HG03135 (cell line): ENCODE measurements around the gene F7.

ENCODE experiments used
- ATAC-seq: cut with Tn5 transposase; IDR thresholded peaks from one replicate; pipeline ENCODE4 v1.9.1; 2021; ENCODE audit warnings: mild to moderate bottlenecking, moderate library complexity; ENCODE audit not compliant: unreplicated experiment

F7 gene

DNA sequence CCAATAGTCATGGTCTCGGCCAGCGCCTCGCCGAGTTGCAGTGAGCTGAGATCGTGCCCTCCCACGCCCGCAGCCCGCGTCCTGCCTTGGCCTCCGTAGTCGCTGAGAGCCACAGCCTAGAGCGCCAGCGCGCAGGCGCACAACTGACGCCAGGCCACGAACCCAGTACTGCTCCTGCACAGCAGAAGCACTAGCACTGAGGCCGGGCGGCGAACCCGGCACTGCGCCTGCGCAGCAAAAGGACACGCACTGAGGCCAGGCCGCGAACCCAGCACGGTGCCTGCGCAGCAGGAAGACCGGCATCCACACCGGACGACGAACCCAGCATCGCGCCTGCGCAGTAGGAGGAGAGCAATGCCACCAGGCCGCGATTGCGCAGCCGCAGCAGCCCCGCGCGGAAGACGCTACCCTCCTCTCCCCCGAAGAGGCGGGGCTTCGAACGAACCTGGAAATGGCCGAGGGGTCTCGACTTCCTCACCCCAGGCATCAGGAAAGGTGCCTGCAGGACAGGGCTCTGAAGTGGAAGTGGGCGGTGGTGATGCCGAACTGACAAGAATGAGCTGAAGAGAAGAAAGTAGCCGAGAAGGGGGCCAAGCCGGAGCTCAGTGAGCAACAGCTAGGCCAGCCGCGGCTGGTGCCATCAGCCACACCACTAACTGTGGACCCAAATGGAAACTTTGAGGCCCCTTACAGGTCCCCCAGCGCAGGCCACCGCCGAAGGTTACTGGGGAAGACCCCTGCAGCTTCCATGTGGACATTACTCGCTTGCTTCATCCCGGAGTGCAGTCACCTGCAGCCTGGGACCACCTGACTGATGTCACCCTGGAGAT lies 24.5 kb downstream of the F7 start:
- ATAC-seq = no peak

DNA sequence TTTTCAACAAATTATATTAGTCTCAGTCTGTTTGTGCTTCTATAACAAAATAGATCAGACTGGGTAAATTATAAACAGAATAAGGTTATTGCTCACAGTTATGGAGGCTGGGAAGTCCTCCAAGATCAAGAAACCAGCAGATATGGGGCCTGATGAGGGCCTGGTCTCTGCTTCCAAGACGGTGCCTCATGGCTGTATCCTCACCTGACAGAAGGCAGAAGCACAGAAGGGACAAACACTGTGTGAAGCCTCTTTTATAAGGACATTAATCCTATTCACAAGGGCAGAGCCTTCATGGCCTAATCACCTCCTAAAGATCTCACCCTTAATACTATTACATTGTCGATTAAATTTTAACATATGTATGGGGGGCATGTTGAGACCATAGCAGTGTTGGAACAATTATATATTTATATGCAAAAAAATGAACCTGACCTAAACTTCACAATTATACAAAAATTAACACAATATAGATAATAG lies 29.7 kb downstream of the F7 start:
- ATAC-seq = no peak

DNA sequence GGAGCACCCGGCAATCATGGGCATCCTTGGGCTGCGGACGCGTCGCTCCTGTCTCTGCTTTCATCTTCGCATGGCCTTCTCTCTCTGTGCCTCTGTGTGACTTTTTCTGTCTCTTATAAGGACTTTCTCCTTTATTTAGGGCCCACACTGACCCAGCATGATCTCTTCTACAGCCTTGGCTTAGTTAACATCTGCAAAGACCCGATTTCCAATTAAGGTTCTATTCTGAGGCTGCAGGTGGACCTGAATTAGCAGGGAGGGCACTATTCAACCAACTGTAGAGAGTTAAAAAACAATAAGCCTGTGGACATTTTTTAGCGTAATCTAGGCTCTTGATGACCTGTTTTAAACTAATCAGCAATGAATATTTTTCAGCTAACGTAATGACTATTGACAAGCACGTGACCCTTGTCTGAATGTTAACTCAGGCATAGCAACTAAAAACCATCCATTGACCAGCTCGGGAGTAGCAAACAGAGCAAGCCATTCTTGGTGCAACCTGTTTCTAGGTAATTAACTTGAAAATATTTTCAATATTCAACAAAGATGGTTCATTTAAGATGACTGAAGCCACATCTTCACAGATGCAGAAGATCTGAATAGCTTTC lies 32.2 kb downstream of the F7 start:
- no peak for ATAC-seq

DNA sequence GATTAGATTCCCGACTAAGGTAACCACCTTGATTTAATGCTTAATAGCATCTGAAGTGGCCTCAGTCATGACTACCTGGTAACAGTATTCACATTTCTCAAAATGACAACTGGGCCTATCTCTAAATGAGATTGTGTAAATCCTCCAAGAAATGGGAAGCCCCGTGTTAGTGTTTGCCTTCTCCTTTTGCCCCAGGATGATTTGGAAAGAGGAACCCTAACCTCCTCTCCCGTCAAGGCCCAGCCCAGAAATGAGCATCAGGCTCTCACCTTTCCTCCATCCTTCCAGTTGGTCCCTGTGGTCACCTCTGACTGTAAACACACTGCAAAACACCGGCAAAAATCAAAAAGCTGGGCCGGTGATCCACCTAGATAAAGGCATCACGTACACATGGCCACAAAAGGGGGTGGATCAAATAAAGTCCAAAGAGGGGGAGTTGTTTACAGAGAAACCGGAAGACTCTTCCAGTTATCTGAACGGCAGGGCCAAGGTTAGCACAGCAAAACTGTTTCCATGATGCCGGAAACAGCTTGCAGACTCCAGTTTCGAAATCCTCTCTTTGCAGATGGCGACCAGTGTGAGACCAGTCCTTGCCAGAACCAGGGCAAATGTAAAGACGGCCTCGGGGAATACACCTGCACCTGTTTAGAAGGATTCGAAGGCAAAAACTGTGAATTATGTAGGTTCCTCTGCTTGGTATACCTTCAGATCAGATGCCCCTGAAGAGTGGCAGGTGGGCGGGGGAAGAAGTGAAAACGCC lies 33.4 kb downstream of the F7 start:
- no peak for ATAC-seq

DNA sequence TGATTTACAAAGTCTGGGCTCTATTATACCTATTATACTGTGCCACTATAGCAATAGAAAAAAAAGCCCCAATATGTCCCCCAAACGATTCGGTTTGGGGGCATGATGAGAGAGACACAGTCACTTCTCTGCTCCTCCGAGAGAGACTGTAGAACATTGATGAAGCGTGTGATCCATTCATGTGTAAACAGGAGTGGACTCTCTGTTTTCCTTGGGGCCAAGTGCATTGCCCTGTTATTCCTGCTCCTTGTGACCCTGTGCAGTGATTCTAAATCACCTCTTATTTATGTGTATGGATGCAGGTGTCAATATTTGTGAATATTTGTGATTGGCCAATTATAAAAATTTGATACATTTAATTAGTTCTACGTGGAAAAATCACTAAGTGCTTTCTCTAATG lies 34.0 kb downstream of the F7 start:
- ATAC-seq = no peak

DNA sequence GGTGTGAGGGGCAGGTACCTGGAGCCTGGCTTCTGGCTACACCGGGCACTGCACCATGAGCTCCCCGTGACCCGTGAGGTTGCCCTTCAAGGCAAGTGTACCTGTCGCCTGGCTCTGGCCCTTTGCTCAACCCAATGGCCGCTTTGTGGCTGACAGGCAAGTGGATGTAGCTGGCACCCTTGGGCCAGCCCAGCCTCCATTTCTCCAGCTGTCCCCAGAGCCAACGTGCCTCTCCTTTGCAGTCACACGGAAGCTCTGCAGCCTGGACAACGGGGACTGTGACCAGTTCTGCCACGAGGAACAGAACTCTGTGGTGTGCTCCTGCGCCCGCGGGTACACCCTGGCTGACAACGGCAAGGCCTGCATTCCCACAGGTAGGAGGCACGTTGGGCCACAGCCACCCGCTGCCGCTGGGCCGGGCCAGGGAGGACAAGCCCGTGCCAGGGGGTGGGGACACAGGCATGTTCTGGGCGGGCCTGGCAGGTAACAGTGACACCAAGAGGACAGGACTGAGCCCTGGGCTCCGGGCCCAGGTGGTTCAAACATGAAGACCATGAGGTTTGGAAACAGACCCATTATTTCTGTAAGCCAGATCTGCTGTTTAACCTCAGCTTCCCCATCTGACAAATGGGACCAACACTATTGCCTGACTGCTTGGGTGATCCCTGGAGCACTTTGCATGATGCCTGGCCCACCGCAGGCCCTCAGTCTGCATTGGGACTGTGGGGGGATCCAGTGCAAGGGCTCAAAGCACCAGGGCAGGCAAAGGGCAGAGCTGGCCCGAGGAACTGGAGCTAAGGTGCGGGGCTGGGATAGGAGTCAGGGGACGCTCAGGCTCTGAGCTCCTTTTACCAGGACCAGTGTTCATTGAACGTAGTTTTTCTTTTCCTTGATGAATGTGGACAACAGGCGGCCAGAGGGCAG lies 35.3 kb downstream of the F7 start:
- ATAC-seq = no peak

DNA sequence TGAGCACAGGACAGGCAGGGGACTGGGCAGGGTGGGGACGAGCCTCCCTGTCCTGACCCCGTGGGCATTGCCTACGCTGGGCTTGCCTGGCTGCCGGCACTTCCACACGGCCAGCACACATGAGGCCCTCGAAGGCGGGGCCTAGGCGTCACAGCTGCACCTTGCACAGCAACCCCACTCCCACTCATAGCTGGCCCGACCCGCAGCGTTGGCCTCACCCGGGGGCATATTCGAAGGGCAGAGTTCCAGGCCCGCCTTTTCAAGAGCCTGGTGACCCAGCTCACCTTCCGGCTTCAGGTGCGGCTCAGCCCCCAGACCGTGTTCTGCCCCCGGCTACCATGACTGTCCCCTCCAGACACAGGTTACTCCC lies 36.0 kb downstream of the F7 start:
- no peak for ATAC-seq

DNA sequence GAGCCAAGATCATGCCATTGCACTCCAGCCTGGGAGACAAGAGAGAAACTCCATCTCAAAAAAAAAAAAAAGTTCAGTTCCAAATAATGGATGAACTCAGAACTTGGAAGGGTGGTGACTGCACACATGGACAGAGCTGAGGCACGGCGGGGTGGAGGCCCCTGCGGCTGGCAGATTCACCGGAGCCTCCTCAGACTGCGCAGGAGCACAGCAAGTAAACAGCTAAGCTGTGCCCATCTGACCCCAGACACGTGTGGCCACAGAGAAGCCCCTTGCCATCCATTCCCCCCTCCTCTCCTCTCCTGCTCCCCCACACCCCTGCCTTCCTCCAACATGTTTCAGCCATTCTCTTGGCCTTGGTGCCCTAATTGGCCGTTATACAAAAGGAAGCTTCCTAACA lies 37.3 kb downstream of the F7 start:
- ATAC-seq = no peak

DNA sequence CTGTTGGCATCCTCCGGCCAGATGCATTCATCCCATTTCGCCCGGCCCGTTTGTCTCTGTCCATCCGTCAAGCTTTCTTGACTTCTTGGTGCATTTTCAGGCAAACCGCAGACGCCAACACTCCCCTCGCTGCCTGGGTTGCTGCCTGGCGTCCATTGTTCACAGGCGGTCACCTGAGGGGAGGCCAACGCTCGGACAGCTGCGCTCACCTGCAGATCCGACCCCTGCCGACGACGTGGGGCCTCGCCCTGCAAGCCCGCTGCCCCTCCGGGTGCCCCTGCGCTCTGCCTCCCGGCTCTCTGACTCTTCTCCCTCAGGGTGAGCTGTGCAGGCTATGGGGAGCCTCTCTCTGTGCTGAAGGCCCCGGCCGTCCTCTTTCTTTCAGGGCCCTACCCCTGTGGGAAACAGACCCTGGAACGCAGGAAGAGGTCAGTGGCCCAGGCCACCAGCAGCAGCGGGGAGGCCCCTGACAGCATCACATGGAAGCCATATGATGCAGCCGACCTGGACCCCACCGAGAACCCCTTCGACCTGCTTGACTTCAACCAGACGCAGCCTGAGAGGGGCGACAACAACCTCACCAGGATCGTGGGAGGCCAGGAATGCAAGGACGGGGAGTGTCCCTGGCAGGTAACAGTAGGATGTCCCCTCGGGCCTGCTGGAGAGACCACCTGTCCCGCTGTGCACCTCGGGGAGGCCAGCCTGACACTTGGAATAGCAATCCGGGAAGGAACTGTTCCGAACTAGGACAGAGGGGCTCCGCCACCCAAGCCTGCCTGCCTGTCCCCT lies 38.1 kb downstream of the F7 start:
- ATAC-seq = no peak

DNA sequence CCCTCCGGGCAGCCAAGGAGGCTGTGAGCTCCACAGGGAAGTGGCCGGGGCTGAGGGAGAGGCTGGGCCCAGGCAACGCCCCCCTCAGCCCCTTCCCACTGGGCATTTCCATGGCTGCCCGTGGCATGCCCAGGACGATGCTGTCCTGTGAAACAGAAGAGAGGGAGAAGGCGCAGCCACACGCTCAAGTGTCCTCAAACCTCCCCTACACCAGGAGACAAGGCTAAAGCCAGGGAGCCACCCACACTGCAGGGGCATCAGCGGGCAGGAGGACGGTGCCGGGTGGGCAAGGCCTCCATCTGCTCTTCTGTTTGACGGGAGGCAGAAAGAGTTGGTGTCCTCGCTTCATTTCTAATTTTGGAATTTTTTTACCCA lies 38.7 kb downstream of the F7 start:
- ATAC-seq = no peak

DNA sequence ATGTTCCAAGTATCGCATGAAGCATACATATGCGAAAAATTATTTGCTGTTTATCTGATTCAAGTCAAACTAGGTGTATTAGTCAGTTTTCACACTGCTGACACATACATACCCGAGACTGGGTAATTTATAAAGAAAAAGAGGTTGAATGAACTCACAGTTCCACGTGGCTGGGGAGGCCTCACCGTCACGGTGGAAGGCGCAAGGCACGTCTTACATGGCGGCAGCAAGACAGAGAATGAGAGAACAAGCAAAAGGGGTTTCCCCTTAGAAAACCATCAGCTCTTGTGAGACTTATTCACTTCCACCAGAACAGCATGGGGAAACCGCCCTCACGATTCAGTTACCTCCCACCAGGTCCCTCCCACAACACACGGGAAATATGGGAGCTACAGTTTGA lies 39.9 kb downstream of the F7 start:
- no peak for ATAC-seq

DNA sequence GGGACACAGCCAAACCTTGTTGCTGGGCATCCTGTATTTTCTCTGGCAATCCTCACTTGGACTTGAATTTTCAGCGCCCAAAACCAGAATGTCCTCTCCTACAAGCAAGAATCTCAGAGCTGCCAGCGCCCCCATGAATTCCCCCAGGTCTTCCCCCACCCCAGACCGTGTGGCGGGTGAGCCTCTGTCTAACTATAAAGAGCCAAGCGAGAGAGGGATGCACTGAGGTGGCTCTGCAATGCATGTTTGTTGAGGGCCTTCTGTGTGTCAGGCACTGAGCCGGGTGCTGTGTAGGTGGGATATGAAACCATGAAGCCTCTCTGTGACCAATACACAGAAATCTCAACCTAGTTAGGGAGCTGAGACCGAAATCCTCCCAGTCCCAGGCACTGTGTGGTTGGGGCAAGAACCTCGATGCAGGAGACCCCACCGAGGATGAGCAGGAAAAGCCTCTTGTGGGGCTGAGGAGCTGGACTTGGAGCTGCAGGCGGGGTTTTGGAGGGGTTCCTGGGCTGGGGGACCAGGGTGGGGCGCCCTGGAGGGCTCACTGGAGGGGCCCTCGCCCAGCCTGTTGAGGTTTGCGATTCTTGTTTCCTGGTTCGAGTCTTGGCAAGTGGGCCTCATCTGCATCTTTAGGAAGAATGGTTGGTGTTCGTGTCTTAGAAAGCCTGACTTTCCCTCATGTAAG lies 40.5 kb downstream of the F7 start:
- no peak for ATAC-seq

DNA sequence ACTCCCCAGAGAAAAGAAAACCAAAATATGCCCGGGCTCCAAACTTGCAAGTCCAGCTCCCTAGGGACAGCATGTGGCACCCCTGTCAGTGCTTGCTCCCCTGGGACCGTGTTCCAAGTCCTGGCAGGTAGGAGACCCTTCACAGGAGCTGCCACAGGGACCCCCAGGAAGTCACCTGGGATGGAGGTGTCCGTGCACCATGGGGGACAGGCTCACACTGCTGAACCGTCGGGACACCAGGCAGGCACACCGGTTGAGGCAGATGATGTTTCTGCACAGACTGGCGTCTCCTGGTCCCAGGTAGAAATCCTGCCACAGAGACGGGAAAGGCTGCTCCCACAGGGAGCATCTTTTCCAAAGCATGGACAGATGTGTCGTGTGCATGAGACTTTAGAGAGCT lies 41.2 kb downstream of the F7 start:
- ATAC-seq = no peak

DNA sequence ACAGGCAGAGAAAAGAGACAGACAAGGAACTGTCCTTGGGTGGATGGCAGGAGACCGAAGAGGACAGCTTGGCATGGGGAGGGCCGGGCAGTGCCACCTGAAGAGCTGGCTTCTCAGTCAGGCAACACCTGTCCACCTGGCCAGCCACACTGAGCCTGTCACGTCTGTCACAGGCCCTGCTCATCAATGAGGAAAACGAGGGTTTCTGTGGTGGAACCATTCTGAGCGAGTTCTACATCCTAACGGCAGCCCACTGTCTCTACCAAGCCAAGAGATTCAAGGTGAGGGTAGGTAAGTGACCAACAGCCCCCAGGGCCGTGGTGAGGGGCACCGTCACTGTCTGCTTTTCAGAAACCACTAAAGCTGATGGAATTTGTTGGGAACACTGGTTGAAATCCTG lies 41.6 kb downstream of the F7 start:
- ATAC-seq = no peak

DNA sequence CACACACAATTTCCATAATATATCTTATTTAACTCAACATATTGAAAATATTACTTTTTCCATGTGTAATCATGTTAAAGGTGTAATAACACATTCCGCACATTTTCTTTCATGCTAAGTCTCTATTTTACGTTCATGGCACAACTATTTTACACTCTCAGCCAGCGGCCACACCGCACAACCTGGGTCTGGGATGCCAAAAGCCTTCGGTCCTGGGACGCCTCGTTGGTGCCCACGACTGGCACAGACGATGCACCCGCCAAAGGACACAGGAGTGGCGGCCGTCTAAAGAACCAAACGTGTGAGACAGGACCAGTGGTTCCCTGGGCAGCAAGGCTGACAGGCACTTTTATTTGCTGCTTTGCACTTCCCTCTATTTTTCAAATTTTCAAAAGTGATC lies 42.8 kb downstream of the F7 start:
- no peak for ATAC-seq

DNA sequence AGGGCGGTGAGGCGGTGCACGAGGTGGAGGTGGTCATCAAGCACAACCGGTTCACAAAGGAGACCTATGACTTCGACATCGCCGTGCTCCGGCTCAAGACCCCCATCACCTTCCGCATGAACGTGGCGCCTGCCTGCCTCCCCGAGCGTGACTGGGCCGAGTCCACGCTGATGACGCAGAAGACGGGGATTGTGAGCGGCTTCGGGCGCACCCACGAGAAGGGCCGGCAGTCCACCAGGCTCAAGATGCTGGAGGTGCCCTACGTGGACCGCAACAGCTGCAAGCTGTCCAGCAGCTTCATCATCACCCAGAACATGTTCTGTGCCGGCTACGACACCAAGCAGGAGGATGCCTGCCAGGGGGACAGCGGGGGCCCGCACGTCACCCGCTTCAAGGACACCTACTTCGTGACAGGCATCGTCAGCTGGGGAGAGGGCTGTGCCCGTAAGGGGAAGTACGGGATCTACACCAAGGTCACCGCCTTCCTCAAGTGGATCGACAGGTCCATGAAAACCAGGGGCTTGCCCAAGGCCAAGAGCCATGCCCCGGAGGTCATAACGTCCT lies 43.4 kb downstream of the F7 start:
- no peak for ATAC-seq

DNA sequence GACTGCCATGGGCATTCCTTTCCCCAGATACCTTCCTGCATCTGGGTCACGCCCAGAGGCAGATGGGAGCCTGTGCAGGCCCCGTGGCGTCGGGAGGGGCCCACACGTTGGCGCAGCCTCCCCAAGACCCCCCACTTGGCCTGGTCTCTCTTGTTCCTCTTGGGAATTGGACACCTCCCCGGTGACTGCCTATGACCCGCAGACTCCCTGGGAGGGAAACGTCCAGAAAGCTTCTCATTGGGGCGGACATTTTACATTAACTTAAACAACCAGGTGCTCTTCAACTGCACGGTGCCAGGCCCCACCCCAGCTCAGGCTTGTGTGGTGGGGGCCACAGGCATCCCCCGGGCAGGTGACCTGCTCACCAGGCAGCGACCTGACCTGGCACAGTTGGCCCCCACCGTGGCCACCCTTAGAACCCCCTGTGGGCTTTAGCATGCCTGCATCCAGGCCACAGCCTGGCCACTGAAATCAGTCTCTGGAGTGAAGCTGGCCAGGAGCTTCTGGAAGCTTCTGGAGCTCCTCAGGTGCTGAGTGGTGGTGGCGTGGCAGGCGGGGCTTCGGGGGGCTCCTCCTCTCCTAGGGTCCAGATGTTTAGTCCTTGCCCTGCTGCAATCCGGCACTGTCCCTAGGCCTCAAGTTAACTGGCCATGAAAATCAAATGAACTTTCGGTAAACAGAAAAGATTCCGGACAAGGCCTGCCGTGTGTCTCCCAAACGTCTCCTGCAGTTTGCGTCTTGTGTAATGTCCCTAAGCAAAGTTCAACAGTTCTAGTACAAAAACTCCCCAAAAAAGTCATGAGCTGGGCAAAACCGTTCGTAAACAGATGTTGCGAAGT lies 44.3 kb downstream of the F7 start:
- ATAC-seq = no peak
